Measurements from ENCODE around the gene TMEM39B. TPM values are rescaled to one million over a fixed set of nuclear protein-coding genes. Genes with fewer than 3 reads are reported as not detected.
"Not testable (repeated sequence)": the region's sequence is repeated elsewhere in the genome, so short reads cannot be mapped to it uniquely, and the experiment has no call there.

Gene TMEM39B
- total RNA-seq, 4 donors from 2014 or later, result 7.6 to 12.8 (median 9.6) TPM

DNA sequence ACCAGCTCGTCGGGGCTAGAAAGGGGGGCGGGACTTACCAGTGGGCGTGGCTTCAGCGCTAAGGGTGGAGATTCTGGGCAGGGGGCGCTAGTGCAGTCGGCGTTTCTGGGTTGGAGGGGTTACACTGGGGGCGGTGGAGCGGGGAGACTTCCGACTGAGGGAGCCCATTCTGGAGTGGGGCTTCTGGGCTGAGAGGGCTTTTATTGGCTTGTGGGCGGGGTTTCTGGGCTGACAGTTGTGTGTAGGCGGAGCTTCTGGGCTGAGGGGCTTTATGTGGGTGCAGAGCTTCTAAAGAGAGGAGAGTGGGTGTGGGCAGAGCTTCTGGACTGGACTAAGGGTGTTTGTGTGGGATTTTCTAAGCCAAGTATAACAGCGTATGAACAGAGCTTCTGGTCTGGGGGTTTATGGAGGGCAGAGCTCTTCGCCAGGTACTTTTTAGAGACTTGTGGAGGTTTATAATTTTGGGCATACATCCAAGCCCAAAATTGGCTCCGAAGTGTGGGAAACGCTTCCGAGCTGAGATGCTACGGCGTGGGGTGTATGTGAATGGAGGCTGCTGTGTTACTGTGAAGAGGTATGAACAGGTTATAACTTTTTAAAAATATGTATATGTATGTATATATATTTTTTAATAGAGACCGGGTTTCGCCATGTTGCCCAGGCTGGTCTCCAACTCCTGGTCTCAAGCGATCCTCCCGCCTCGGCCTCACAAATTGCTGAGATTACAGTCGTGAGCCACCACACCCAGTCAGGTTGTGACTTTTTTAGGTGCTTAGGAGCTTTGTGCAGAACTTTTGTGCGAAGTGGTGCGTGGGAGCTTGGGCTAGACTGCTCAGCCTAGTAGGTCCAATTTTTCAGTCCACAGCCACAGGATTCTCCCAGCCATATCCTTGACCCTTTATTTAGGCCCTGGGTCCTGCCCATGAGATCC lies 825 bp downstream of the TMEM39B start:
- no peak for TF ChIP-seq POLR2A (IDR thresholded peaks at IDR 0.05)
- TF ChIP-seq, protein P1, sequence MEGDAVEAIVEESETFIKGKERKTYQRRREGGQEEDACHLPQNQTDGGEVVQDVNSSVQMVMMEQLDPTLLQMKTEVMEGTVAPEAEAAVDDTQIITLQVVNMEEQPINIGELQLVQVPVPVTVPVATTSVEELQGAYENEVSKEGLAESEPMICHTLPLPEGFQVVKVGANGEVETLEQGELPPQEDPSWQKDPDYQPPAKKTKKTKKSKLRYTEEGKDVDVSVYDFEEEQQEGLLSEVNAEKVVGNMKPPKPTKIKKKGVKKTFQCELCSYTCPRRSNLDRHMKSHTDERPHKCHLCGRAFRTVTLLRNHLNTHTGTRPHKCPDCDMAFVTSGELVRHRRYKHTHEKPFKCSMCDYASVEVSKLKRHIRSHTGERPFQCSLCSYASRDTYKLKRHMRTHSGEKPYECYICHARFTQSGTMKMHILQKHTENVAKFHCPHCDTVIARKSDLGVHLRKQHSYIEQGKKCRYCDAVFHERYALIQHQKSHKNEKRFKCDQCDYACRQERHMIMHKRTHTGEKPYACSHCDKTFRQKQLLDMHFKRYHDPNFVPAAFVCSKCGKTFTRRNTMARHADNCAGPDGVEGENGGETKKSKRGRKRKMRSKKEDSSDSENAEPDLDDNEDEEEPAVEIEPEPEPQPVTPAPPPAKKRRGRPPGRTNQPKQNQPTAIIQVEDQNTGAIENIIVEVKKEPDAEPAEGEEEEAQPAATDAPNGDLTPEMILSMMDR (IDR thresholded peaks at IDR 0.05), result no peak
- intact Hi-C loops (cut with DNase I), result loop anchor here (5.0 kb wide), 1 partner anchor 39 kb away; no protein-coding TSS in a partner anchor
- Histone ChIP-seq H3K4me3 (replicated peaks in 1 of 3) (peak overlapping the region; percentile 30 to 89 (median 73)), H3K4me1 (peaks cover 11 to 17% of the 10 kb centered on the region in 2 donors), H3K9me3 (no peaks in the 10 kb centered on the region), H3K27me3 (no peaks in the 10 kb centered on the region), H3K36me3 (peaks cover 24 to 30% of the 10 kb centered on the region in 2 donors), H3K27ac (peak overlapping the region; percentile 93 to 95 (median 95))
- no peak for DNase-seq
- 35 to 39% methylated on average over 25 to 26 of the region's 28 CpGs for WGBS, 2 donors

DNA sequence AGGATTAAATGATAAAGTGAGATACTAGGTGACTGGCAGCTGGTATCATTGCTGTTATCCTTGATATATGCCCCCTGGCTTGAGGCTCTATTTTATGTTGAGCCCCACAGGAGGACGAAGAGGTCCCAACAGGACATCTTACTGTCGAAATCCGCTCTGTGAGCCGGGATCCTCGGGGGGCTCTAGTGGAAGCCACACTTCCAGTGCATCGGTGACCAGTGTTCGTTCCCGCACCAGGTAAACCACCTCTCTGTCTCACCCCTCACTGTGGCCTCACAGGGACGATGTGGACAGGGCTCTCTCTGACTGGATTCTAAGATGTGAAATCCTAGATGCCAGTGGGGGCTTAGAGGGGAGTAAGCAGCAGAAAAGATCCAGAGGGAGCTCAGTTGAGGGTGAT lies 2.1 kb downstream of the TMEM39B start:
- no peak overlapping the region for H3K4me3 ChIP-seq (replicated peaks in 1 of 3)
- WGBS, 2 donors, result 91 to 94% methylated on average over 9 of the region's 9 CpGs
- H3K9me3 ChIP-seq, result no peaks in the 10 kb centered on the region
- no peak for TF ChIP-seq POLR2A (IDR thresholded peaks at IDR 0.05)
- TF ChIP-seq, protein P1 (IDR thresholded peaks at IDR 0.05), result no peak
- H3K27me3 ChIP-seq, result no peaks in the 10 kb centered on the region
- no peak for DNase-seq
- H3K4me1 ChIP-seq, result peaks cover 8 to 11% of the 10 kb centered on the region in 2 donors
- intact Hi-C loops (cut with DNase I), result loop anchor here (5.0 kb wide), 1 partner anchor 37 kb away; no protein-coding TSS in a partner anchor
- peaks cover 26 to 32% of the 10 kb centered on the region in 2 donors for H3K36me3 ChIP-seq
- no peak overlapping the region for H3K27ac ChIP-seq

DNA sequence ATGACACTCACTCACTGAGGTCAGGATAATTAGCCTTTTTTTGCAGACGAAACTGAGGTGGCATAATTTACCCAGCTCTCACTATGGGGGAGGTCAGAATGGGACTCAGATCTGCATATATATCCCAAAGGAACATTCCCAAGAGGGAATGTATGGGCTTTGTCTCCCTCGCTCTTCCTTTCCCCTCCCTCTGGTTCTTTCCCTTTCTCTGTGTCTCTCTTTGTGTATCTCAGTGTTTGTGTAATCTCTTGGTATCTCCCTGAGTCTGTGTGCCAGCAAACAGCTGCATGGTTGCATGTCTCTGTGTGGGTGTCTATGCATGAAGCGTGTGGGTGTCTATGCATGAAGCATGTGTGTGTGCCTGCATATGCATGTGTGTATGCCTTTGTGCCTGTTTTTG lies 4.7 kb downstream of the TMEM39B start:
- TF ChIP-seq, protein P1 (IDR thresholded peaks at IDR 0.05), result no peak
- TF ChIP-seq POLR2A (IDR thresholded peaks at IDR 0.05), result no peak
- DNase-seq, result no peak
- Histone ChIP-seq H3K36me3 (peaks cover 26 to 39% of the 10 kb centered on the region in 2 donors), H3K9me3 (no peaks in the 10 kb centered on the region), H3K27ac (no peak overlapping the region), H3K4me1 (peaks cover 4 to 8% of the 10 kb centered on the region in 2 donors), H3K4me3 (replicated peaks in 1 of 3) (no peak overlapping the region), H3K27me3 (no peaks in the 10 kb centered on the region)
- 90 to 96% methylated on average over 3 of the region's 3 CpGs for WGBS, 2 donors
- intact Hi-C loops (cut with DNase I), result no loop called here

DNA sequence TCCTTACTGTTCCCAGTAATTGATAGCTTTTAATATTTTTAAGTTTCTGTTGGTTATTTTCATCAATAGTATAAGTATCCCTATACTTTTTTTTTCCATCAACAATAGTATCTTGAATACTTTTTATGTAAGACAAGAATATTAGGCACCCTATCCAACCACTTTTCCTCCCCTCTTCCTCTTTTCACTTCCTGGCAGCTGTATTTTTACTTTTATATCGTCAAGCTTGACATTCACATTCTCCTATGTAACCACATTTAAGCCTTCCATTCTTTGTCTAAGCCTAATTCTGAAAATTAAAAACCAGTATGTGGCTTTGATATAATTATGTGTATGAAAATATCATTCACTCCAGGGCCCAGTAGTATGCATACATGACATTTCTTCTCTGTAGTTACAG lies 9.3 kb downstream of the TMEM39B start:
- no peak for TF ChIP-seq POLR2A (IDR thresholded peaks at IDR 0.05)
- TF ChIP-seq, protein P1 (IDR thresholded peaks at IDR 0.05), result no peak
- H3K36me3 ChIP-seq, result peaks cover 16 to 24% of the 10 kb centered on the region in 2 donors
- DNase-seq, result no peak

DNA sequence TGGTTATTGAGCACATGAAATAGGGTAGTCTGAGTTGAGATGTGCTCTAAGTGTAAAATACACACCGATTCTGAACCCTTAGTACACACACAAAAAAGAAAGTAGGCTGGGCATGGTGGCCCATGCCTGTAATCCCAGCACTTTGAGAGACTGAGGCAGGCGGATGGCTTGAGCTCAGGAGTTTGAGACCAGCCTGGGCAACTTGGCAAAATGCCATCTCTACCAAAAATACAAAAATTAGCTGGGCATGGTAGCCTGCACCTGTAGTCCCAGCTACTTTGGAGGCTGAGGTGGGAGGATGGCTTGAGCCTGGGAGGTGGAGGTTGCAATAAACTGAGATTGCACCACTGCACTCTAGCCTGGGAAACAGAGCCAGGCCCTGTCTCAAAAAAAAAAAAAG lies 13.6 kb downstream of the TMEM39B start:
- 94 to 97% methylated on average over 2 of the region's 2 CpGs for WGBS, 2 donors
- H3K4me1 ChIP-seq; H3K9me3 ChIP-seq; DNase-seq; H3K27me3 ChIP-seq; intact Hi-C loops (cut with DNase I); H3K27ac ChIP-seq; H3K4me3 ChIP-seq (replicated peaks in 1 of 3): not testable (repeated sequence)
- H3K36me3 ChIP-seq, result peaks cover 9 to 14% of the 10 kb centered on the region in 2 donors

More for the DNA sequence above, 9.3 kb downstream of the TMEM39B start:
- Histone ChIP-seq H3K27ac (no peak overlapping the region), H3K4me1 (no peaks in the 10 kb centered on the region), H3K27me3 (no peaks in the 10 kb centered on the region), H3K4me3 (replicated peaks in 1 of 3) (no peak overlapping the region), H3K9me3 (peaks cover 3% of the 10 kb centered on the region)
- 76 to 78% methylated on average over 1 of the region's 1 CpG for WGBS, 2 donors
- intact Hi-C loops (cut with DNase I), result no loop called here

All from thyroid gland (tissue), 4 donors.